ENCODE results near the gene CXCL14. TPM values are rescaled to one million over a fixed set of nuclear protein-coding genes. Genes with fewer than 3 reads are reported as not detected.

The CXCL14 gene
- total and polyA plus RNA-seq, 2 donors from 2014 or later, result 104 to 414 TPM

DNA sequence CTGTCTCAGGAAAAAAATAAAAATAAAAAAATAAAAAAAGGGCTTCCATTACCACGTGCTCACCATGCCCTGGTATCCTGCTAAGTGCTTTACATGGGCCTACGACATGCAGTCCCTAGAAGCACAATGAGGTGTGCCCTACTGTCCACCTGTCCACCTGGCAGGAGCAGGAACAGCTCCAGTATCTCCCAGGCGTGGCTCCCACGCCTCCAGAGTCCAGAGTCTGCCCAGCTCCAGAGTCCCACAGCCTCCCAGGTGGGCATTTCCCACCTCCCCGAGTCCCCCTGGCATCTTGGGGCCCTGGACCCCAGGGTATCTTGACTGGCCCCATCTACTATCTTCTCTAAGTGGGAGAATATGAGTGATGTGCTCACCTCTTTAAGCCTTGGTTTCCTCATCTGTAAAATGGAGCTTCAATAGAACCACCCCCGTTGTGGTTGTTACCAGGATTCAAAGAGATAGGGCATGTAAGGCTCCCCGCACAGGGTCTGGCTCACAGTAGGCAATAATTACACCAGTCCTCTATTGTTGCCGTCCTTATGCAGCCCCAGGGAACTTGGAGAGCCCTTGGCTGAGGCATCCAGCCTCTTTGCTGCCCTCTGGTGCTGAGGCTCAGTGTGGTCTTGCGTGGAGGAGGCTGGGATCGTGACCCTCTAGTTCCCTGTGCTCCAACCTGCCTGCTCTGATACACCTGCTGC, 8.9 kb downstream of the CXCL14 start:
- TF ChIP-seq, protein P1, sequence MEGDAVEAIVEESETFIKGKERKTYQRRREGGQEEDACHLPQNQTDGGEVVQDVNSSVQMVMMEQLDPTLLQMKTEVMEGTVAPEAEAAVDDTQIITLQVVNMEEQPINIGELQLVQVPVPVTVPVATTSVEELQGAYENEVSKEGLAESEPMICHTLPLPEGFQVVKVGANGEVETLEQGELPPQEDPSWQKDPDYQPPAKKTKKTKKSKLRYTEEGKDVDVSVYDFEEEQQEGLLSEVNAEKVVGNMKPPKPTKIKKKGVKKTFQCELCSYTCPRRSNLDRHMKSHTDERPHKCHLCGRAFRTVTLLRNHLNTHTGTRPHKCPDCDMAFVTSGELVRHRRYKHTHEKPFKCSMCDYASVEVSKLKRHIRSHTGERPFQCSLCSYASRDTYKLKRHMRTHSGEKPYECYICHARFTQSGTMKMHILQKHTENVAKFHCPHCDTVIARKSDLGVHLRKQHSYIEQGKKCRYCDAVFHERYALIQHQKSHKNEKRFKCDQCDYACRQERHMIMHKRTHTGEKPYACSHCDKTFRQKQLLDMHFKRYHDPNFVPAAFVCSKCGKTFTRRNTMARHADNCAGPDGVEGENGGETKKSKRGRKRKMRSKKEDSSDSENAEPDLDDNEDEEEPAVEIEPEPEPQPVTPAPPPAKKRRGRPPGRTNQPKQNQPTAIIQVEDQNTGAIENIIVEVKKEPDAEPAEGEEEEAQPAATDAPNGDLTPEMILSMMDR (IDR thresholded peaks at IDR 0.05; ENCODE audit: borderline replicate concordance, extremely low read depth, insufficient read depth), result peak; percentile 47
- intact Hi-C loops (cut with DNase I), result no loop called here
- peak overlapping the region; percentile 32 to 52 for H3K27ac ChIP-seq (ENCODE audit: low read depth in 2 of 2, low read length in 2 of 2)

DNA sequence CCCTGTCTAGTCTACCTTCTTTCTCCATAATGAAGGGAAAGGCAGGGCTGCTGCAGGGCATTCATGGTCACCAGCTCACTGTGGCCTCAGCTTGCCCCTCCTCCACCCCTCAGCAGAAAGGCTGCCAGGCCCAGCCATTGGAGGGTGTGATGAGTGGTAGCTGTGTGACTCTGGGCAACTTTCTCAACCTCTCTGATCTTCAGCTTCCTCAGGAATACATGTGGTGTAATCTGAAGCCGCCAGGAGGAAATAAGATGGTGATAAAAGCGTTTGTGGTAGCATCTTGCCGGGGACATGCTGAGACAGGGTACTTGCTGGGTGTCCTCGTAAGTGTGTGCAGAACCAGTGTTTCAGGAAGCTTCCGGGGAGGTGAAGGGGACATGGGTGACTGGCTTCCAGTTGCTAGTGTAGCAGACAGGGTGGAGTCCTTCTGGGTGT, 9.8 kb downstream of the CXCL14 start:
- Histone ChIP-seq H3K4me1 (ENCODE audit: control insufficient read depth in 2 of 3, insufficient read depth in 2 of 3, low read depth in 1 of 3, low read length in 3 of 3) (peaks cover 0 to 40% (median 36%) of the 10 kb centered on the region in 3 donors), H3K36me3 (ENCODE audit: control insufficient read depth in 2 of 3, insufficient read depth in 3 of 3, low read length in 3 of 3) (peaks cover 0 to 1% (median 0%) of the 10 kb centered on the region in 3 donors), H3K27ac (ENCODE audit: low read depth in 2 of 2, low read length in 2 of 2) (peak overlapping the region in 1 of 2 donors; percentile 42), H3K4me3 (ENCODE audit: low read length in 3 of 3) (no peak overlapping the region), H3K27me3 (ENCODE audit: control insufficient read depth, insufficient read depth, low read length) (no peaks in the 10 kb centered on the region), H3K9ac (ENCODE audit: low read length in 3 of 3) (no peak overlapping the region), H3K9me3 (ENCODE audit: control insufficient read depth in 2 of 3, insufficient read depth in 1 of 3, low read length in 3 of 3) (no peaks in the 10 kb centered on the region)
- no peak for FAIRE-seq
- TF ChIP-seq, protein P1 (IDR thresholded peaks at IDR 0.05; ENCODE audit: borderline replicate concordance, extremely low read depth, insufficient read depth), result no peak
- intact Hi-C loops (cut with DNase I), result no loop called here
- DNase-seq, result no peak

More for the DNA sequence above, 8.9 kb downstream of the CXCL14 start:
- H3K36me3 ChIP-seq (ENCODE audit: control insufficient read depth in 2 of 3, insufficient read depth in 3 of 3, low read length in 3 of 3), result peaks cover 0 to 8% (median 0%) of the 10 kb centered on the region in 3 donors
- peak in 3 of 5 donors; percentile 46 to 59 (median 49) for DNase-seq
- no peak overlapping the region for H3K4me3 ChIP-seq (ENCODE audit: low read length in 3 of 3)
- no peaks in the 10 kb centered on the region for H3K27me3 ChIP-seq (ENCODE audit: control insufficient read depth, insufficient read depth, low read length)
- no peaks in the 10 kb centered on the region for H3K9me3 ChIP-seq (ENCODE audit: control insufficient read depth in 2 of 3, insufficient read depth in 1 of 3, low read length in 3 of 3)
- FAIRE-seq, result no peak
- peaks cover 0 to 44% (median 40%) of the 10 kb centered on the region in 3 donors for H3K4me1 ChIP-seq (ENCODE audit: control insufficient read depth in 2 of 3, insufficient read depth in 2 of 3, low read depth in 1 of 3, low read length in 3 of 3)
- H3K9ac ChIP-seq (ENCODE audit: low read length in 3 of 3), result no peak overlapping the region

DNA sequence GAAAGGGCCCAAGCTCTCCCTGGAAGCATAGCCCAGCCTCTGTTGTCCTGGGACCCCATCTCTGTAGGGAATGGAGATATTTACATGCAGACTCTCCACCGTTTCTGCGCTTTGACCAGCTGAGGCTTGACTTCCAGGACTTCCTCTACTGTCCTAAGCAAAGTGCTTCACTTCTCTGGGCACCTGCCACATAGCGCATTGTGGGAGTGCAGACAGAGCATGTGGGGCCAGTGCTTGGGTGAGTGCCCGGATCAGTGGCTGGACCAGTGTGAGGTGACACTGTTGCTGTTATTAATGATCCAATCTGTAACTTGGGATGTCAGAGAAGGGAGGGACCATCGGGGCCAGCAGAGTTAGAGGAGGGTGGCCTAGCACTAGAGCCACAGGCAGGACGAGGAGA, 10.5 kb downstream of the CXCL14 start:
- Histone ChIP-seq H3K4me3 (ENCODE audit: low read length in 3 of 3) (no peak overlapping the region), H3K9ac (ENCODE audit: low read length in 3 of 3) (no peak overlapping the region), H3K9me3 (ENCODE audit: control insufficient read depth in 2 of 3, insufficient read depth in 1 of 3, low read length in 3 of 3) (no peaks in the 10 kb centered on the region), H3K27me3 (ENCODE audit: control insufficient read depth, insufficient read depth, low read length) (no peaks in the 10 kb centered on the region), H3K36me3 (ENCODE audit: control insufficient read depth in 2 of 3, insufficient read depth in 3 of 3, low read length in 3 of 3) (no peaks in the 10 kb centered on the region), H3K4me1 (ENCODE audit: control insufficient read depth in 2 of 3, insufficient read depth in 2 of 3, low read depth in 1 of 3, low read length in 3 of 3) (peaks cover 0 to 40% (median 30%) of the 10 kb centered on the region in 3 donors), H3K27ac (ENCODE audit: low read depth in 2 of 2, low read length in 2 of 2) (peak overlapping the region in 1 of 2 donors; percentile 5)
- FAIRE-seq (no peak), DNase-seq (peak in 1 of 5 donors; percentile 61)
- intact Hi-C loops (cut with DNase I), result no loop called here
- TF ChIP-seq, protein P1 (IDR thresholded peaks at IDR 0.05; ENCODE audit: borderline replicate concordance, extremely low read depth, insufficient read depth), result no peak
